ENCODE results near the gene FCN3.

The FCN3 gene

GRCh38 chr1:27341525-27342252, 32.9 kb downstream of the FCN3 start, which contains the start of gene SYTL1:
Gene SYTL1, plus strand, starts transcription at chr1:27342022. Its CDS starts 3,313 bp downstream, at chr1:27345335.
- peak in 1 of 14 donors; percentile 78 for DNase-seq

- no peak for DNase-seq
Observed at GRCh38 chr1:27339213-27339612, 35.4 kb downstream of the FCN3 start.

GRCh38 chr1:27338751-27339150, 35.9 kb downstream of the FCN3 start:
- DNase-seq, result no peak

GRCh38 chr1:27336756-27337155, 37.9 kb downstream of the FCN3 start:
- DNase-seq, result no peak

GRCh38 chr1:27335506-27336422, 38.9 kb downstream of the FCN3 start:
- DNase-seq, result no peak

- no peak for DNase-seq
Observed at GRCh38 chr1:27333717-27334279, 40.8 kb downstream of the FCN3 start.

- DNase-seq, result peak in 3 of 14 donors; percentile 9 to 34 (median 30)
Observed at GRCh38 chr1:27332536-27333281, 41.9 kb downstream of the FCN3 start.

GRCh38 chr1:27331922-27332321, 42.7 kb downstream of the FCN3 start:
- DNase-seq, result peak in 1 of 14 donors; percentile 9

- no peak for DNase-seq
Observed at GRCh38 chr1:27331426-27331825, 43.2 kb downstream of the FCN3 start.

- DNase-seq, result no peak
Observed at GRCh38 chr1:27330786-27331185, 43.8 kb downstream of the FCN3 start.

GRCh38 chr1:27327964-27328363, 46.7 kb downstream of the FCN3 start:
- no peak for DNase-seq

GRCh38 chr1:27325286-27325685, 49.3 kb downstream of the FCN3 start:
- no peak for DNase-seq

- DNase-seq, result peak in 2 of 14 donors; percentile 24 to 57
Observed at GRCh38 chr1:27322569-27323240, 51.9 kb downstream of the FCN3 start.

GRCh38 chr1:27321813-27322568, 52.6 kb downstream of the FCN3 start, which contains the start of gene TMEM222:
Gene TMEM222, plus strand, starts transcription at chr1:27322163. Its CDS starts 35 bp downstream, at chr1:27322198.
- DNase-seq, result peak; percentile 81 to 99 (median 94)

Measured in C1 segment of cervical spinal cord (tissue), 14 donors.